Fibroblast of the aortic adventitia (primary cell): ENCODE data around the gene HNRNPL. TPM values are rescaled to one million over a fixed set of nuclear protein-coding genes. Genes with fewer than 3 reads are reported as not detected.

Source experiments
- DNase-seq: peaks from one replicate; pipeline ENCODE4 v3.0.0-alpha.2; 2010; ENCODE audit warnings: low read depth
- H3K4me3 ChIP-seq: 2 replicates; pipeline ENCODE4 v1.5.1; 2011; ENCODE audit warnings: low read depth, mild to moderate bottlenecking, control low read depth, low read length, moderate library complexity
- total RNA-seq: library from RNA; depleted of rRNA; stranded (reverse); fragments of >200 nt; gene quantifications from 2 replicates; pipeline ENCODE4 v1.2.3, GENCODE V29; 2012; ENCODE audit warnings: low replicate concordance
- TF ChIP-seq, protein P1 (sequence below): IDR thresholded peaks from 2 replicates; pipeline ENCODE4 v1.5.1; 2011; ENCODE audit warnings: mild to moderate bottlenecking, low read length, control low read depth, inconsistent platforms; ENCODE audit not compliant: insufficient read depth

Gene HNRNPL
- total RNA-seq, 1 donor, result 254 TPM

DNA sequence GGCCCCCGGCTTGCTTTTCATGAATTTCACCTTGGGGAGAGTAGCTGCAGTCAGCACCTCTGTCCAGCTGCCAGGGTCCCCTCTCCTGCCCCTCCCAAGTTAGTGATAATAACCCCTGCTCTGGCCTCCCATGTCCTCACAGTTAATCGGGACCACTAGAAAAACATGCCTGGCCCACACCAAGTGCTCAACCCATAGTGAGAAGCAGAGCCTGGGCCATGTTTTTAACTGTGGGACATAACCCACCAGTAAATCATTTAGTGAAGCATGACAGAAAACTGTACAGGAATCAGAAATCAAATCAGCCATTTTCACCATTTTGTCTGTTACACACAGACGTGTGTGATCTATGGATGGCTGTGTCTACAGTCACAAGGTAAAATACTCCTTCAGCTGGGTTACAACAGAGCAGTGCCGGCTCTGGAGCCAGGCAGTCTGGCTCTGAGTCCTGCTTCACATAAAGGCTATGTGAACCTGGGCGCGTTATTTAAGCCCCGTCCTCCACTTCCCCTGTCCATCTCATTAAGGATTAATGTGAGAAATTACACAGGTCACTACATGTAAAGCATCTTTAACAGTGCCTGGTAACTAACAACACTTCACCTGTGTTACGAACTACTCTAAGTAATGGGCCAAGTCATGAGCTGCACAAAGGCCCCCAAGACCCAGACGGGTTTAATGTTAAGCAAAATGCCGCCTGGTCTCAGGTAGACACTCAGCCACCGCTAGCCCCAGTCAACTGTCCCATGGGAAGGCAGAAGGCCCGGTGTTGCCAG is 10.6 kb downstream of the HNRNPL start:
- H3K4me3 ChIP-seq, result no peak overlapping the region
- DNase-seq, result no peak
- TF ChIP-seq, protein P1, sequence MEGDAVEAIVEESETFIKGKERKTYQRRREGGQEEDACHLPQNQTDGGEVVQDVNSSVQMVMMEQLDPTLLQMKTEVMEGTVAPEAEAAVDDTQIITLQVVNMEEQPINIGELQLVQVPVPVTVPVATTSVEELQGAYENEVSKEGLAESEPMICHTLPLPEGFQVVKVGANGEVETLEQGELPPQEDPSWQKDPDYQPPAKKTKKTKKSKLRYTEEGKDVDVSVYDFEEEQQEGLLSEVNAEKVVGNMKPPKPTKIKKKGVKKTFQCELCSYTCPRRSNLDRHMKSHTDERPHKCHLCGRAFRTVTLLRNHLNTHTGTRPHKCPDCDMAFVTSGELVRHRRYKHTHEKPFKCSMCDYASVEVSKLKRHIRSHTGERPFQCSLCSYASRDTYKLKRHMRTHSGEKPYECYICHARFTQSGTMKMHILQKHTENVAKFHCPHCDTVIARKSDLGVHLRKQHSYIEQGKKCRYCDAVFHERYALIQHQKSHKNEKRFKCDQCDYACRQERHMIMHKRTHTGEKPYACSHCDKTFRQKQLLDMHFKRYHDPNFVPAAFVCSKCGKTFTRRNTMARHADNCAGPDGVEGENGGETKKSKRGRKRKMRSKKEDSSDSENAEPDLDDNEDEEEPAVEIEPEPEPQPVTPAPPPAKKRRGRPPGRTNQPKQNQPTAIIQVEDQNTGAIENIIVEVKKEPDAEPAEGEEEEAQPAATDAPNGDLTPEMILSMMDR, result no peak

DNA sequence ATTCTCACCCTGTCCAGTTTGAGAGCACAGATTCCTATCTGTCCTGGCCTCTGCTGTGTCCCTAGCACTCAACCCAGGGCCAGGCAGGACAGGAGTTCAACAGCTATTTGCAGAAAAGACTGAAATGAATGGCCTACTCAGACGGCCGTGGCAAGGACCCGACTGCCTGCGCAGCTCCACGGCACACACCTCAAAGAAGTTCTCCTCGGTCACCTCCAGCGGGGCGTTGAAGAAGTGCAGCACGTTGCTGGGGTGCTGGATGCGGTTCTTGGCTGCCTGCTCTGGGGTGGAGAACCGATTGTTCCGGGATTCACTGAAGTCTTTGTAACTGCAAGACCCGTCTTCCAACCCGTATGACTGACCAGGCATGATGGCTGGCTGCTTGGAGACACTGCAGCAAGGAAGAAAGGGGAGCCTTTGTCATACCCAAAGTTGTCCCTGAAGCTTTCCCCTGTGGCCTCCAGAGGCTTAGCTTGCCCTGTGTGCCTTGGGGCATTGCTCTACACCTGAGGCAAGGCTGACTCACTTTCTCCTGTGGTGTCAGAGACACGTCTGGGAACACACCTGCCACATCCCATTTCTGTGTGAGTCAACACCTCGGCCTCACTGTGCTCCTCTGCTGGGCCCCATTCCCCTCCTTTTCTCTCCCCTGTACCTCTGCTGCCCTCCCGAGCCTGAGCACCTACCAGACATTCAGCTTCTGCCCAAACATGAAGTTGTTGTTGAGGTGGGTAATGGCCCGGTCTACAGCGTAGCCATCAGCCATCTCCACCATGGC is 11.4 kb downstream of the HNRNPL start:
- no peak overlapping the region for H3K4me3 ChIP-seq
- TF ChIP-seq, protein P1, result no peak
- no peak for DNase-seq

DNA sequence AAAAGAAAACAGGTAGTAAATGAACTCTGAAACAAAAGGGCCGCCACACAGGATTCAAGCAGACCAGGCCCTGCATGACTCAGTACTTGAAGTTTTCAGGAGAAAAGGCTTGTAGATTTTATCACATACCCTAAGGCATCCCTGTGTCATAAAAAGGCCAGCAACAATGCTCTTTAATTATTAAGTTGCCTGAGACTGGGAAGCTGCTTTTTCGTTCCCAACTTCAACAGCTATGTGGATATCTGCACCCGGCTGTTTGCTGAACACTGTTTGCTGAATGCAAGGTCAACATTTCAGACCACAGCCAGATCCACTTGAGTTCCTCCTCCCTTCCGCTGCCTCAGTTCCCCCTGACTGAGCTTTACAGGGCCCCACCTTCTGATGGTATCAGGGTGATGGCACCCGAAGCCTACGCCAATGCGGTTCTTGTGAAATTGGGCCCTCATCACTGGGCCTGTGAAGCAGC is 12.1 kb downstream of the HNRNPL start:
- no peak for DNase-seq
- no peak overlapping the region for H3K4me3 ChIP-seq
- TF ChIP-seq, protein P1, result no peak

DNA sequence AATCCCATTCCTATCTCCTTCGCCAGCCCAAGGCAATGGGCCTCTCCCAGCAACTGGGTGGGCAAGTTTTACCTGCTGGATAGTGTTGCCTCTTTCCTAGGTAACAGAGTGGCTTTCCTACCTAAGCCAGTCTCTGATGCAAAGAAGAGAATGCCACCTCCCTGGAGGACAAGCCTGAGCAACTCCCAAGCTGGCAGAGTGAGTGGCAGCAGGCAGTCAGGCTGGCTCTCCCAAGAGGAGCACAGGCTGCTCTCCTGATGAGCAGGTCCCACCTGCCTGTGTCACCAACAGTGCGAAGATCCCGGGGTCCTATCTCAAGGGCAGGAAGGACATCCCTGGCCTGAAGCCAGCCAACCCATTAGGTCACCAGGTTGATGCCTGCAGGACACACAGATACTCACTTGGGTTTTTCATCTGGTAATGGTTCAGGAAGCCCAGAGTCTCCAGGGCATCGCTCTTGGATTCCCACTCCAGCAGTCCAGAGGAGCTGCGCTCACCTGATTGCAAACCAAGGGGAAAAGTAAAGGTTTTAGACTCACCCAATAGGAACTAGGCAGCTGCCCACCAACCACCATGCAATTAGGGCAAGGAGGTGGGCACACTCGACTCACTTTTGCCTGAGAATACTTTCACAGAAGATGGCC is 12.7 kb downstream of the HNRNPL start:
- TF ChIP-seq, protein P1, result no peak
- no peak for DNase-seq
- H3K4me3 ChIP-seq, result no peak overlapping the region

DNA sequence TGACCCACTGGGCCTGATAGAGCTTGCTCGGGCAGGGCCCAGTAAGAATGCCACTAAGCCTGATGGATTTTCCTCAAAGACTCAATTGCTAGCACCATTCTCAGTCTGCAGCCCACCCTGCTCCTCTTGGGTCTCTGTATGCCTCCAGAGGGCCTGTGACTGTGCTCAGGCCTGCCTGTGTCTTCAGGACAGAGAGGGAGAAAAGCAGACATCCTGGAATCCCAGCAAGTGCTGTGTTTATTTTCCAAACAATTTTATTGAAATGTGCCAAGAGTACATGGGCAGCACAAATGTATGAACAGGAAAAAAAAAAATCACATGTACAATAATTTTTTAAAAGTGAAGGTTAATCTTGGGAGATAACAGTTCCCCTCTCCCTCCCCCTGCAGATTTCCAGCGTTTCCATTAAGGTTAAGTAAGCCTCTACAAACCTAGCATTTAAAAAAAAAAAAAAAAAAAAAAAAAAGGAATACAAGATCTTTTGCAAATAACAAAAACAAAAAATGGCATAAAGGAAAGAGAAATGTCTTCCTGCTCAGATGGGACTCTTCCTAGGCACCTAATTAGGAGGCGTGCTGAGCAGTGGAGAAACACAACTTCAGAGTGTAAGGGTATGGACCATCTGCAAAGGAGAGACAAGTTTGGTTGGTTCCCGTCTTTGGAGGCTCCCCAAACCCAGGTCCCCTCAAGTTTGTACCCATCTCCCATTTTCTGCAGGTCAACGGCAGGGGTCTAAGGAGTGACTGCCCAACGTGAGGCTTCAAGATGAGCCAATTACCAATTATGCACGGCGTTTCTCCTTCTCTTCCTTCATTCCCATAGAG is 13.4 kb downstream of the HNRNPL start:
- TF ChIP-seq, protein P1, result no peak
- no peak overlapping the region for H3K4me3 ChIP-seq
- no peak for DNase-seq

DNA sequence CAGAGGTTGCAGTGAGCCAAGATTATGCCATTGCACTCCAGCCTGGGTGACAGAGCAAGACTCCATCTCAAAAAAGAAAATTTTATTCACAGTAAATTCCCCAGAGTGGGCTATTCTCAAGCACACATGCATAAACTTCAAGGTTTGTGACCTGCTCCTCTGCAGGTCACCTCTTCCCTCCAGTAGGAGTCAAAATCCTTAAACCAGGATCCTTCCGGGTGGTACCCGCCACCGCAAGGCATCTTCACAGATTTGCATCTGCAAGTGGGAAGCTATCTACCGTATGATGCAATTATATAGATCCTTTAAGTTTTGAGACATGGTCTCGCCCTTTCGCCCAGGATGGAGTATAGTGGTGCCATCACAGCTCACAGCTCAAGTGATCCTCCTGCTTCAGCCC is 15.2 kb downstream of the HNRNPL start:
- TF ChIP-seq, protein P1, result no peak
- no peak overlapping the region for H3K4me3 ChIP-seq
- DNase-seq, result no peak
